Transverse colon (tissue), 4 donors: Measurements from ENCODE around the gene FRAS1. TPM values are rescaled to one million over a fixed set of nuclear protein-coding genes. Genes with fewer than 3 reads are reported as not detected.
A peak's percentile ranks its signal among the peaks of the same experiment; 100 is the strongest.

ENCODE experiments used
- DNase-seq: peaks from one replicate; pipeline ENCODE4 v3.0.0-alpha.2; 2019
- H3K27ac ChIP-seq, 4 donors: fragments of 200-600 bp; sonication (generic); 2 replicates each; pipeline ENCODE4 v1.5.1; 2016 to 2018; ENCODE audit warnings: inconsistent platforms in 4 of 4
- H3K27me3 ChIP-seq: fragments of 200-600 bp; sonication (generic); 2 replicates; pipeline ENCODE4 v1.5.1; 2017; ENCODE audit warnings: inconsistent platforms
- H3K36me3 ChIP-seq, 4 donors: fragments of 200-600 bp; sonication (generic); 2 replicates each; pipeline ENCODE4 v1.5.1; 2017 to 2019; ENCODE audit warnings: inconsistent platforms in 4 of 4
- H3K4me1 ChIP-seq, 4 donors: fragments of 200-600 bp; sonication (generic); 2 replicates each; pipeline ENCODE4 v1.5.1; 2017 to 2020; ENCODE audit warnings: inconsistent platforms in 4 of 4
- H3K4me3 ChIP-seq, 4 donors: fragments of 200-600 bp; sonication (generic); 1 replicate in 1 of 4; 2 replicates in 3 of 4; pipeline versions ENCODE4 v1.5.1 to v1.6.1; 2017 to 2019; ENCODE audit warnings: inconsistent platforms in 4 of 4
- H3K9me3 ChIP-seq, 2 donors: fragments of 200-600 bp; sonication (generic); 2 replicates each; pipeline ENCODE4 v1.5.1; 2017 to 2019; ENCODE audit warnings: inconsistent platforms in 2 of 2
- CTCF ChIP-seq, 5 experiments: fragments of 200-600 bp in 3 of 5; fragments of 450-650 bp in 2 of 5; sonication (generic) in 3 of 5; IDR thresholded peaks; 1 replicate in 2 of 5; 2 replicates in 3 of 5; pipeline ENCODE4 v1.5.1; 2016 to 2017; ENCODE audit warnings: antibody characterized with exemption in 5 of 5, inconsistent platforms in 3 of 5, mild to moderate bottlenecking in 2 of 5, moderate library complexity in 1 of 5
- EP300 ChIP-seq: sonication (generic); formaldehyde crosslinking; IDR thresholded peaks from one replicate; pipeline ENCODE4 v1.6.1; 2017; ENCODE audit warnings: antibody characterized with exemption, low read depth
- POLR2A ChIP-seq: fragments of 450-650 bp; IDR thresholded peaks from one replicate; pipeline ENCODE4 v1.6.1; 2016; ENCODE audit warnings: antibody characterized with exemption, mild to moderate bottlenecking, moderate library complexity
- POLR2AphosphoS5 ChIP-seq, 3 donors: sonication (generic); formaldehyde crosslinking; IDR thresholded peaks; one replicate each; pipeline ENCODE4 v1.6.1; 2016; ENCODE audit warnings: antibody characterized with exemption in 3 of 3
- WGBS, 2 donors: methylation state at CpG; one replicate each; pipeline ENCODE4 v1.1.5; 2018; ENCODE audit warnings: low coverage in 1 of 2; 5-methylcytosine and 5-hydroxymethylcytosine counted together
- in situ Hi-C, 4 donors: fragments of 200-750 bp; cut with MboI; loops; one replicate each; pipeline versions ENCODE4 v1.15.0 to v1.15.1; 2017; ENCODE audit warnings: low sequenced_read_pairs in 3 of 4, low pct_ligation_motif_present in 1 of 4, low pct_unique_long_range_greater_than_20kb in 1 of 4
- intact Hi-C: fragments of 100-400 bp; cut with DNase I; formaldehyde crosslinking; loops from one replicate; pipeline ENCODE4 v1.15.1; 2023; ENCODE audit warnings: low total_unique reads
- total RNA-seq, 4 donors: library from RNA; depleted of rRNA; stranded (reverse); fragments of >200 nt; gene quantifications; one replicate each; pipeline ENCODE4 v1.1.0, GENCODE V29; 2016

The FRAS1 gene
- total RNA-seq, 4 donors from 2014 or later, result 1.8 to 9.7 (median 3.1) TPM

GRCh38 chr4:78510108-78510507 is 453.0 kb downstream of the FRAS1 start:
- Histone ChIP-seq H3K4me1 (peaks cover 0 to 11% (median 5%) of the 10 kb centered on the region in 4 donors), H3K27ac (no peak overlapping the region), H3K4me3 (no peak overlapping the region), H3K36me3 (no peaks in the 10 kb centered on the region), H3K9me3 (no peaks in the 10 kb centered on the region), H3K27me3 (no peaks in the 10 kb centered on the region)
- TF ChIP-seq CTCF (IDR thresholded peaks at IDR 0.05), result no peak
- no peak for TF ChIP-seq POLR2A
- no peak for TF ChIP-seq EP300
- no peak for TF ChIP-seq POLR2AphosphoS5 (IDR thresholded peaks at IDR 0.05)
- 29 to 78% methylated on average over 1 of the region's 1 CpG for WGBS, 2 donors
- DNase-seq, result no peak
- in situ Hi-C loops (loop anchor here (10.0 to 25.0 kb wide), 3 partner anchors 445 to 555 kb away; no protein-coding TSS in a partner anchor), intact Hi-C loops (no loop called here)

- Histone ChIP-seq H3K27me3 (no peaks in the 10 kb centered on the region), H3K9me3 (no peaks in the 10 kb centered on the region), H3K4me3 (no peak overlapping the region), H3K27ac (no peak overlapping the region), H3K36me3 (no peaks in the 10 kb centered on the region), H3K4me1 (peaks cover 0 to 11% (median 5%) of the 10 kb centered on the region in 4 donors)
- no peak for TF ChIP-seq CTCF (IDR thresholded peaks at IDR 0.05)
- intact Hi-C loops, result no loop called here
- no peak for DNase-seq
- in situ Hi-C loops, result loop anchor here (10.0 to 25.0 kb wide), 3 partner anchors 446 to 556 kb away; no protein-coding TSS in a partner anchor
- 19 to 29% methylated on average over 1 of the region's 1 CpG for WGBS, 2 donors
Observed at GRCh38 chr4:78510681-78511080, 453.6 kb downstream of the FRAS1 start.

GRCh38 chr4:78512357-78512920 is 455.3 kb downstream of the FRAS1 start:
- intact Hi-C loops (no loop called here), in situ Hi-C loops (loop anchor here (10.0 to 25.0 kb wide), 3 partner anchors 448 to 558 kb away; no protein-coding TSS in a partner anchor)
- no peaks in the 10 kb centered on the region for H3K36me3 ChIP-seq
- H3K4me3 ChIP-seq, result no peak overlapping the region
- H3K27me3 ChIP-seq, result no peaks in the 10 kb centered on the region
- peak; percentile 67 for DNase-seq
- H3K9me3 ChIP-seq, result no peaks in the 10 kb centered on the region
- H3K27ac ChIP-seq, result peak overlapping the region in 2 of 4 donors; percentile 9 to 29
- TF ChIP-seq POLR2A, result no peak
- no peak for TF ChIP-seq EP300
- peaks cover 0 to 11% (median 5%) of the 10 kb centered on the region in 4 donors for H3K4me1 ChIP-seq
- WGBS, 2 donors, result 29 to 40% methylated on average over 3 of the region's 3 CpGs

- intact Hi-C loops, result no loop called here
- H3K27ac ChIP-seq, result no peak overlapping the region
- no peaks in the 10 kb centered on the region for H3K27me3 ChIP-seq
- TF ChIP-seq POLR2A (no peak), EP300 (no peak), POLR2AphosphoS5 (IDR thresholded peaks at IDR 0.05) (no peak), CTCF (IDR thresholded peaks at IDR 0.05) (no peak)
- DNase-seq, result no peak
- H3K4me3 ChIP-seq, result no peak overlapping the region
- WGBS, 2 donors, result 68 to 81% methylated on average over 3 of the region's 3 CpGs
- no peaks in the 10 kb centered on the region for H3K9me3 ChIP-seq
- H3K4me1 ChIP-seq, result peaks cover 0 to 11% (median 5%) of the 10 kb centered on the region in 4 donors
- H3K36me3 ChIP-seq, result no peaks in the 10 kb centered on the region
- in situ Hi-C loops, result loop anchor here (10.0 to 25.0 kb wide), 3 partner anchors 449 to 559 kb away; no protein-coding TSS in a partner anchor
Observed at GRCh38 chr4:78513411-78513975, 456.4 kb downstream of the FRAS1 start.
